Neural progenitor cell (in vitro differentiated cells): Measurements from ENCODE around the gene MGME1. TPM values are rescaled to one million over a fixed set of nuclear protein-coding genes. Genes with fewer than 3 reads are reported as not detected.

ENCODE experiments used
- DNase-seq: peaks from one replicate; pipeline ENCODE4 v3.0.0-alpha.2; 2016; ENCODE audit warnings: low spot score
- H2AFZ ChIP-seq: fragments of 200-600 bp; sonication (generic); replicated peaks from 2 replicates; pipeline ENCODE4 v1.6.1; 2016; ENCODE audit warnings: antibody characterized with exemption
- H3F3A ChIP-seq: fragments of 200-600 bp; sonication (generic); 2 replicates; pipeline ENCODE4 v1.6.1; 2016; ENCODE audit warnings: antibody characterized with exemption, low read depth
- H3K27ac ChIP-seq: fragments of 200-600 bp; sonication (generic); 2 replicates; pipeline ENCODE4 v1.5.1; 2016; ENCODE audit warnings: mild to moderate bottlenecking
- H3K27me3 ChIP-seq: fragments of 200-600 bp; sonication (generic); 2 replicates; pipeline ENCODE4 v1.6.1; 2016; ENCODE audit warnings: mild to moderate bottlenecking, moderate library complexity
- H3K36me3 ChIP-seq: fragments of 200-600 bp; sonication (generic); 2 replicates; pipeline ENCODE4 v1.5.1; 2016
- H3K4me1 ChIP-seq: fragments of 200-600 bp; sonication (generic); 2 replicates; pipeline ENCODE4 v1.6.1; 2016; ENCODE audit warnings: mixed run types
- H3K4me2 ChIP-seq: fragments of 200-600 bp; sonication (generic); 2 replicates; pipeline ENCODE4 v1.6.1; 2016
- H3K4me3 ChIP-seq: fragments of 200-600 bp; sonication (generic); 2 replicates; pipeline ENCODE4 v1.5.1; 2016
- H3K79me2 ChIP-seq: fragments of 200-600 bp; sonication (generic); 2 replicates; pipeline ENCODE4 v1.6.1; 2016; ENCODE audit warnings: low read depth
- H3K9ac ChIP-seq: fragments of 200-600 bp; sonication (generic); 2 replicates; pipeline ENCODE4 v1.6.1; 2016
- H3K9me3 ChIP-seq: fragments of 200-600 bp; sonication (generic); 2 replicates; pipeline ENCODE4 v1.5.1; 2016; ENCODE audit warnings: low read depth
- H4K20me1 ChIP-seq: fragments of 200-600 bp; sonication (generic); 2 replicates; pipeline ENCODE4 v1.6.1; 2016; ENCODE audit warnings: low read depth
- H3K27ac Mint-ChIP-seq: 3 replicates; pipeline ENCODE4 v1.8.0; 2021; ENCODE audit warnings: mixed read lengths
- H3K27me3 Mint-ChIP-seq: 2 replicates; pipeline ENCODE4 v1.8.0; 2022; ENCODE audit warnings: low read depth, mild to moderate bottlenecking, inconsistent platforms, moderate library complexity, mixed read lengths; ENCODE audit not compliant: insufficient read depth
- H3K36me3 Mint-ChIP-seq: 3 replicates; pipeline ENCODE4 v1.8.0; 2021; ENCODE audit warnings: mixed read lengths
- H3K4me1 Mint-ChIP-seq: 3 replicates; pipeline ENCODE4 v1.8.0; 2021; ENCODE audit warnings: mixed read lengths
- H3K4me3 Mint-ChIP-seq: 3 replicates; pipeline ENCODE4 v1.8.0; 2021; ENCODE audit warnings: mild to moderate bottlenecking, moderate library complexity, mixed read lengths
- H3K9me3 Mint-ChIP-seq: 3 replicates; pipeline ENCODE4 v1.8.0; 2020; ENCODE audit warnings: mixed read lengths
- EZH2 ChIP-seq: fragments of 200-600 bp; sonication (generic); IDR thresholded peaks from 2 replicates; pipeline ENCODE4 v1.6.1; 2017; ENCODE audit warnings: antibody characterized with exemption, mild to moderate bottlenecking, moderate library complexity
- EZH2phosphoT487 ChIP-seq: fragments of 200-600 bp; sonication (generic); IDR thresholded peaks from 2 replicates; pipeline ENCODE4 v1.6.1; 2017; ENCODE audit warnings: antibody characterized with exemption
- total RNA-seq: library from RNA; depleted of rRNA; stranded (reverse); fragments of >200 nt; gene quantifications from 2 replicates; pipeline ENCODE4 v1.2.3, GENCODE V29; 2015; ENCODE audit warnings: low replicate concordance
- TF ChIP-seq, protein P1 (sequence below): fragments of 200-600 bp; sonication (generic); IDR thresholded peaks from 2 replicates; pipeline ENCODE4 v1.5.1; 2017; ENCODE audit warnings: antibody characterized with exemption, mild to moderate bottlenecking

The MGME1 gene
- total RNA-seq, 1 donor from 2014 or later = 87.2 TPM

- DNase-seq = no peak
- Histone ChIP-seq H3K27ac (no peak overlapping the region), H3K9me3 (no peaks in the 10 kb centered on the region), H2AFZ (no peak overlapping the region), H3K4me1 (no peaks in the 10 kb centered on the region), H3K4me3 (no peak overlapping the region), H3K9ac (no peak overlapping the region), H3F3A (no peaks in the 10 kb centered on the region), H3K36me3 (no peaks in the 10 kb centered on the region), H3K79me2 (no peaks in the 10 kb centered on the region), H4K20me1 (no peaks in the 10 kb centered on the region), H3K4me2 (no peak overlapping the region), H3K27me3 (no peaks in the 10 kb centered on the region)
- no peak overlapping the region for H3K4me3 Mint-ChIP-seq
- no peak overlapping the region for H3K27ac Mint-ChIP-seq
- no peaks in the 10 kb centered on the region for H3K9me3 Mint-ChIP-seq
- H3K36me3 Mint-ChIP-seq = no peaks in the 10 kb centered on the region
- H3K4me1 Mint-ChIP-seq = peaks cover 25% of the 10 kb centered on the region
- no peaks in the 10 kb centered on the region for H3K27me3 Mint-ChIP-seq
- TF ChIP-seq, protein P1, sequence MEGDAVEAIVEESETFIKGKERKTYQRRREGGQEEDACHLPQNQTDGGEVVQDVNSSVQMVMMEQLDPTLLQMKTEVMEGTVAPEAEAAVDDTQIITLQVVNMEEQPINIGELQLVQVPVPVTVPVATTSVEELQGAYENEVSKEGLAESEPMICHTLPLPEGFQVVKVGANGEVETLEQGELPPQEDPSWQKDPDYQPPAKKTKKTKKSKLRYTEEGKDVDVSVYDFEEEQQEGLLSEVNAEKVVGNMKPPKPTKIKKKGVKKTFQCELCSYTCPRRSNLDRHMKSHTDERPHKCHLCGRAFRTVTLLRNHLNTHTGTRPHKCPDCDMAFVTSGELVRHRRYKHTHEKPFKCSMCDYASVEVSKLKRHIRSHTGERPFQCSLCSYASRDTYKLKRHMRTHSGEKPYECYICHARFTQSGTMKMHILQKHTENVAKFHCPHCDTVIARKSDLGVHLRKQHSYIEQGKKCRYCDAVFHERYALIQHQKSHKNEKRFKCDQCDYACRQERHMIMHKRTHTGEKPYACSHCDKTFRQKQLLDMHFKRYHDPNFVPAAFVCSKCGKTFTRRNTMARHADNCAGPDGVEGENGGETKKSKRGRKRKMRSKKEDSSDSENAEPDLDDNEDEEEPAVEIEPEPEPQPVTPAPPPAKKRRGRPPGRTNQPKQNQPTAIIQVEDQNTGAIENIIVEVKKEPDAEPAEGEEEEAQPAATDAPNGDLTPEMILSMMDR = no peak
- TF ChIP-seq EZH2 (no peak), EZH2phosphoT487 (no peak)
Measured at GRCh38 chr20:18003897-18004296, 35.1 kb downstream of the MGME1 start.

- H3K79me2 ChIP-seq = no peaks in the 10 kb centered on the region
- no peak overlapping the region for H3K4me3 Mint-ChIP-seq
- no peaks in the 10 kb centered on the region for H3F3A ChIP-seq
- H3K4me1 ChIP-seq = no peaks in the 10 kb centered on the region
- H3K9ac ChIP-seq = no peak overlapping the region
- H3K4me1 Mint-ChIP-seq = peaks cover 27% of the 10 kb centered on the region
- H3K4me3 ChIP-seq = no peak overlapping the region
- no peaks in the 10 kb centered on the region for H3K9me3 ChIP-seq
- no peaks in the 10 kb centered on the region for H3K36me3 ChIP-seq
- DNase-seq = no peak
- H3K27me3 ChIP-seq = no peaks in the 10 kb centered on the region
- no peaks in the 10 kb centered on the region for H3K27me3 Mint-ChIP-seq
- no peak overlapping the region for H3K27ac ChIP-seq
- H3K4me2 ChIP-seq = no peak overlapping the region
- no peak overlapping the region for H2AFZ ChIP-seq
- TF ChIP-seq, protein P1 = no peak
- no peak for TF ChIP-seq EZH2
- no peak for TF ChIP-seq EZH2phosphoT487
- H3K27ac Mint-ChIP-seq = no peak overlapping the region
- H3K9me3 Mint-ChIP-seq = no peaks in the 10 kb centered on the region
- no peaks in the 10 kb centered on the region for H4K20me1 ChIP-seq
- H3K36me3 Mint-ChIP-seq = no peaks in the 10 kb centered on the region
Measured at GRCh38 chr20:18004384-18005031, 35.7 kb downstream of the MGME1 start.

GRCh38 chr20:18005170-18005989 is 36.6 kb downstream of the MGME1 start:
- no peaks in the 10 kb centered on the region for H3F3A ChIP-seq
- no peaks in the 10 kb centered on the region for H3K4me1 ChIP-seq
- H3K4me3 ChIP-seq = no peak overlapping the region
- no peak overlapping the region for H2AFZ ChIP-seq
- H3K79me2 ChIP-seq = no peaks in the 10 kb centered on the region
- no peak overlapping the region for H3K27ac ChIP-seq
- no peak overlapping the region for H3K27ac Mint-ChIP-seq
- peaks cover 25% of the 10 kb centered on the region for H3K4me1 Mint-ChIP-seq
- H3K9ac ChIP-seq = no peak overlapping the region
- no peak overlapping the region for H3K4me2 ChIP-seq
- no peaks in the 10 kb centered on the region for H4K20me1 ChIP-seq
- H3K27me3 Mint-ChIP-seq = no peaks in the 10 kb centered on the region
- no peak overlapping the region for H3K4me3 Mint-ChIP-seq
- no peaks in the 10 kb centered on the region for H3K36me3 ChIP-seq
- no peak for TF ChIP-seq EZH2phosphoT487
- TF ChIP-seq EZH2 = no peak
- TF ChIP-seq, protein P1 = no peak
- no peaks in the 10 kb centered on the region for H3K9me3 ChIP-seq
- H3K27me3 ChIP-seq = no peaks in the 10 kb centered on the region
- H3K36me3 Mint-ChIP-seq = no peaks in the 10 kb centered on the region
- no peaks in the 10 kb centered on the region for H3K9me3 Mint-ChIP-seq
- no peak for DNase-seq
